NOMO-1 treated with dmso at 0.1 percent for 144 hours (cell line): ENCODE results near the gene RAD51D.
"Not testable (repeated sequence)": the region's sequence is repeated elsewhere in the genome, so short reads cannot be mapped to it uniquely, and the experiment has no call there.

ENCODE experiments used
- DNase-seq: peaks from one replicate; lab custom pipeline; 2025; ENCODE audit not compliant: unreplicated experiment; lab: John Stamatoyannopoulos, UW

RAD51D gene

DNA sequence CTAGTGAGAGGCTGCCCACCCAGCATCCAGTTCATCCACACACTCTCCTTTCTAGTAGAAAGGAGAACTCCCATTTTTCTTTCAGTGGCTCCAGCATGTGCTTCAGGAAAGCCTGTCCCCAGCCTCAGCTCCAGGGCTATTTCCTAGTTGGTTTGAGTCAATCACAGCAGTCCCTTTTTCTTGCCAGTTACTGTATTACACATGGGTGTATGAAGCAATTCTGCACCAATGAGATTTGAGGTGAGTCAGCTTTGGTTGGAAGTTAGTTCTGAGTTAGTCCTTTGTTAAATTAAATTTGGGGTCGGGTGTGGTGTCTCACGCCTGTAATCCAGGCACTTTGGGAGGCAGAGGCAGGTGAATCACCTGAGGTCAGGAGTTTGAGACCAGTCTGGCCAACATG is 24.8 kb downstream of the RAD51D start:
- DNase-seq: no peak

- not testable (repeated sequence) for DNase-seq
These were observed 29.0 kb downstream of the RAD51D start for GRCh38 chr17:35090707-35091106.

- DNase-seq: no peak
These were observed 29.9 kb downstream of the RAD51D start for GRCh38 chr17:35089586-35090296.

DNA sequence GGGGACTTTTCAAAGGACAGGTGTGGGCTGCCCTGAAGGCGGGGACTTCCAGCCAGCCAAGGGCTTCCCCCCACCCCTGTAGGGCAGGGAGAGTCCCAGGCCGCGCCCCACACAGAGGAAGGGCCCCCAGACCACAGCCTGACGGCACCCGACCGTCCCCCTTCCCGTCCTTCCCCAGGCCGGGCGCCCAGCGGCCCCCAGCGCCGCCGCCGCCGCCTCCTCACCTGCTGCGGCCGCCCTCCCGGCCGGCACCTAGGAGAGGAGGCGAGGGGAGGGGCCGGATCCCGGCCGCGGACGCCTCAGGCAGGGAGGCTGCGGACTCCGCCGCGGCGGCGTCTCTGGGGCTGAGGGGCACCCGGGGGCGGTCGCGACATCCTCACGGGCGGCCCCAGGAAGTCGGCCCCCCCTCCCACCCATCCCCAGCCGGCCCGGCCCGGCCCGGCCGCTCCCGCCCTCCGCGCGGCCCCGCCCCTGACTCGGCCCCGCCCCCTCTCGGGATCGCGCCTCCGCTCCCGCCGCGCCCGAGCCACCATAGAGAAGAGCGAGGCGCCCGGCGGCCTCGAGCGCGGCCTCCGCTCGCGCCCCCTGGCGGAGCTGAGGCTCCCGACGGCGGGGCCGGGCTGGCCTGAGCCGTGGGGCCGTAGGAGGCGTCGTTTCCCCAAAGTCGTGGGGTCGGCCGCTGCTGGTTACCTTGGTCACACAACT is 30.6 kb downstream of the RAD51D start:
- DNase-seq: peak; percentile 71

GRCh38 chr17:35088356-35088880 is 31.2 kb downstream of the RAD51D start:
- peak; percentile 33 for DNase-seq

DNA sequence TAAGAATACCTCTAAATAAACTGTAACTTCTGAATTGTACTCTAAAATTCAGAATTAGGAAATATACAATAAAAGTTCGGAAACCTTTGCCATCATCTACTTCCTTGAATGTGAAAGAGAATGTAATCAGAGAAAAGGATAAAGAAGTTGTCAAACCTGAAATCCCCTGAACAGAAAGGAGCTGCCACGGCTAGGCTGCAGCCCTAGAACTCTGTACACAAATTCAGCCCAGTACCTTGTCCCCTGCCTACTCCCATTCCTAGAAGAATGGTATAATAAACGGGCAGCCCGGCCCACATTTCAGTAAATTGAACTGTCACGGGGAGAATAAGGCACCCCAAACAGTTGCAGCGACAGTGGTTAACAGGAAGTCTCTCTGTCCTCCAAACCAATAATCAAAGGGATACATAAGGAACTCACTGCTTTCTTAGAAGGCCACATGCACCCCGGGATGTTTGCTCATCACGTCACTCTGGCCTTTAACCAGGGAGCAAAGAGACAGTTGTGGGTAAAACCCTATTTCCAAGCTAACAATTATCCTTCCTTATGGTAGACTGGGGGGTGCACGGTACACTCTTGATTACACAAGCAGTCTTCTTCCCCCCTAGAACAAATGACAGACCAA is 31.8 kb downstream of the RAD51D start:
- DNase-seq: no peak

GRCh38 chr17:35086931-35087573 is 32.6 kb downstream of the RAD51D start:
- DNase-seq: no peak

DNA sequence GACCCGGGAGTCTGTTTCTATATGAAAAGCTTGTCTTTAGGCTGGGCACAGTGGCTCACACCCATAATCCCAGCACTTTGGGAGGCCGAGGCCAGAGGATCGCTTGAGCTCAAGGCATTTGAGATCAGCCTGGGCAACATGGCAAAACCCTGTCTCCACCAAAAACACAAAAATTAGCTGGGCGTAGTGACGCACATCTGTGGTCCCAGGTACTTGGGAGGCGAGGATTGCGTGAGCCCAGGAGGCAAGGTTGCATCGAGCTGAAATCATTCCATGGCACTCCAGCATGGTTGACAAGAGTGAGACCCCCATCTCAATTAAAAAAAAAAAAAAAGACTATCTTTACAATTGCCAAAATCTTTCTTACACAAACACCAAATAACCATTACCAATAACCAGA is 33.5 kb downstream of the RAD51D start:
- no peak for DNase-seq

GRCh38 chr17:35084987-35085386 is 34.7 kb downstream of the RAD51D start:
- DNase-seq: no peak

DNA sequence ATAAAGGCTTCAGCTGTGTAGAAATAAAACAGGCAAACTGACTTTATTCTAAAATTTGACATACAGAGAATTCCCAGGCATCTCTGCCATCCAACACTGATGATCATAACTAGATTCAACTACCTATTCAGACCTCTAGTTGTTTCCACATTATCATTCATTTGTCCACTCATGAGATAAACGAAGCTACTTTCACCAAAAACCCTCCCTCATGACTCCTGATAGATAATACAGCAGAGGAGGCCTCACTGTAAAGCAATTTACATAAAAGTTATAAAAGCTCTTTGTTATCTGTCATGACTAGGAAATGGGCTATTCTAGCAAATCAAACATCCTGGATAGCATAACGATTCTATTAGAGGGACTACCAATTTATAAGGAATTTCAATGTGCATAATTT is 36.6 kb downstream of the RAD51D start:
- DNase-seq: no peak

DNA sequence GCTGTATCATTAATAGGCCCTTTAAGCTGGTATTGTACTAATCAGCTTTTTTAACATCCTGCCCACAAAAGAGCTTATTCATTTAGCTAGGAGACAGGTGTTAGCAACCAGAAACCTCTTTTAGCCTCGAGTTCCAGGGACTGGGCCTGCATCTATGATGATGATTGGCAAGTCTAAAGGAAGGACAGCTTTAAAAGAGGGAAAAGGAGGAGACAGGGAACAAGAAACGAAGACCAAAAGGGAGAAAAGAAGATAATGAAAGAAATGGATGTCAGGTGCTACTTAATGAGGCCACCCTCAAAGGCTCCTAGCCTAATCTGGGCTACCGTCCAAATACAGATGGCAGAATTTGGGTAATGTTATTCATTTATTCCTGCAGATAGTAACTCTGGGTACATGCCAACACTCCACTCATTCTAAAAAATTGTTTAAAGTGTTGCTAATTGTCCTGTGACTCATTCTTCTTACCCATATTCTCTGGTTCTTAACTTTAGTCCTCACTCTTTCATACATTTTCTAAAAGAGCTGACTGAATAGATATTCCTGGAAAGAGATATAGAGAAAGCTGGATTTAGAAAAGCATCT is 37.5 kb downstream of the RAD51D start:
- no peak for DNase-seq

DNA sequence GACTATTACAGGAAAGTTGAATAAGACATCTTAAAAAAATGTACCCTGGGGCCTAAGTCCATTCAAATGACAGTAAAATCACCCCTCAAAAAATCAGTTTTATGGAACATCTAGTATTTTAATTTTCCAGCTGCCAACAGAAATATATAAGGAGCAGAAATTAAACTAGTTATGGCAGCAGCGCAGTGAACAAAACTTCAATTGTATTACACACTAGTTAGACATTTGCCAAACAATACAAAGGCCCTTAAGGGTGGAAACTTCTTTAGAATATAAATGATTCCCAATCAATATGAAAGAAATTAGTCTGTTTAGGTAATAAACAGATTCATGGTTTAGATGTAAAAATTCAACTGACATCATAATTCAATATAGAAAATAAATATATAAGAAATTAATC is 38.0 kb downstream of the RAD51D start:
- no peak for DNase-seq

DNA sequence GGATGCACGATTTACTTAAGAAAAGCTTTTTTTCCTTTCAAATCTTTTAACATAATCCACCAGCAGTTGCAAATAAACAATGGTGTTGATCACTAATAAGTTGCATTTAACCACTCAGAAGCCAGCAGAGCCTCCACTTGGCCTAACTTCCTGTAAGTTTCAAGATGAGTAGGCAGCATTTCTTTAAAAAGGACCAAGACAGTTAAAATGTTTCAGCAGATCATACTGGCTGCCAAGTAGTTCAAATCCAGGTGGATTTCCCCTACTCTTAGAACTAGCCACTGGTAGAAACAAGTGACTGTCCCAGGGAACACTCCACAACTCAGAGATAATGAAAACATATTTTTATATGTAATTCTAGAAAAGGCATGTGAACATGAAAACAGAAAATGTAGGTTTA is 39.1 kb downstream of the RAD51D start:
- DNase-seq: no peak

DNA sequence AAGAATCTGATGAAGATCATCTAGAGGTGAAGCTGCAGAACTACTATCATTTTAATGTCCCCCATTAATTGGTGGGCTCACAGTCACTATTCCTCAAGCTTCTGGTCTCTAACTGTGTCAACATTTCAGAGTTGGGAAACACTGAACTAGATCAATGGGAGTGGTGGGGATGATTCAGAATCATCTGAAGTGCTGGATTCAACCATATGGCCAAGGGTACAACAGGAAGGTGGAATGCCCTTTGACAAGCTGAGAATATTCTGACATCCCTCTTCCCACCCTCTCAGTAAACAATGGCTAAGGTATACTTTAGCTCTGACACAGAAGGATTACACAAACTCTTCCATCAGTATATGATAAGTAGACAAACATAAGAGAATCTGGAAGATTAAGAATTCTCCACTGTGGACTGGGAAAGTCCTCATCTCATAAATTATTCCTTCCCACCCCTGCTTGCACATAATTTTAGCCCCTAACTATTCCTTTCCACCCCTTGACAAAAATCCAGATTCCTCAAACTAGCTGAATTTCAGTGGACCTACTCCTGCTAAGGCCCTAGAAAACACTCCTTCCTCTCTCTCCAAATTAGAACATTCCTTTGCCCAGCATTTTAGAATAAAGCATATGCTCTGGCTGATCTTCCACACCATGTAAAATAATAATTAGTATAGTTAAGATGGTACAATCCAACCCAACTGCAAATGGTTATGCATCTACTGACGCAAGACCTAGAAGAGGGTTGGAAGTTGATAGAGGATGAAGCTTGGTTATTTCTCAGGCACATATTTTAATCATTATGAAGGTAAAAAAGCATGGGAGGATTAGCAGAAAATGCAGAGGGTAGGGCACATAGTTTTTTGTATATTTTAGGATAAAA is 39.9 kb downstream of the RAD51D start:
- DNase-seq: no peak

GRCh38 chr17:35076874-35077273 is 42.8 kb downstream of the RAD51D start:
- DNase-seq: no peak

DNA sequence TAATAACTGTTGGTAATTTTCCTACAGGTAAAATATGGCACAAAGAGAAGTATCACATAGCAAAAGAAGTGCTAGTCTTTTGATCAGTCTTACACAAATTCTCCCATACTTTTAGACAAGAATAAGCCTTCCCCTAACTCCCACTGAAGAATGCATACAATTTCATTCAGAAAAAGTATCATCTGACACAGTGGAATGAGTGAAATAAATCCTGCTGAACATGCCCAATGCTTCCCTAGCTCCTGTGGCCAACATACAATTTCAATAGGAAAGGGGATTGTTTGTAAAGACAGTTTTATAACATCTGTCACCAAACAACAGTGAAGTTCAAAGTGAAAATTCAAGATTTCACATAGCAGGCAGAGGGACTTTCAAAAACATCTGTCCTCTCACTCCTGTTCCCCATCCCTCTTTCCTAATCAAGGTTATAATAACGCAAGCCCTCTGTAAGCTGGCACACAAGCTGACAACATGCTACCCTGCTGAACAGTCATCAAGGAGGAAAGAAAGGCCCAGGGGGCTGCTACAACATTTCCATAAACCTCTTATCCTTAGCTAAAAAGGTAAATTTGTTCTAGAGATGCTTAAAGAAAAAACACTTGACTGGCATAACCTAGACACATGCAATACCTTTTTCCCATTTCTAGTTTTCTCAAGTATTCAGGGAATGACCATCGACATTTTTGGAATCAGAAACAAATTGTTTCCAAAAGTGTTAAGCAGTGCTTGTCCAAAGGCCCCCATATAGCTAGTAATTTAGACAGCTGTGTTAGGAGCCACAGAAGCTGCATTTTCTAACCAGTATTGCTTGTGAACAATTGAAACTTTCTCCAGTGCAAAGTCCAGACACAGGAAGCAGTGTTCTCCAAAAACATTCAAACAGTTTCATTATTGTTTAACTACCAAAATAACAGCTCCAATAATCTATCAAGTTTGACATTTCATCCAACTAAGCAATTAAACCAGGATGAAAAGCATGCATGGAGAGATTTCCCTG is 44.7 kb downstream of the RAD51D start:
- no peak for DNase-seq

GRCh38 chr17:35073991-35074627 is 45.6 kb downstream of the RAD51D start:
- no peak for DNase-seq

DNA sequence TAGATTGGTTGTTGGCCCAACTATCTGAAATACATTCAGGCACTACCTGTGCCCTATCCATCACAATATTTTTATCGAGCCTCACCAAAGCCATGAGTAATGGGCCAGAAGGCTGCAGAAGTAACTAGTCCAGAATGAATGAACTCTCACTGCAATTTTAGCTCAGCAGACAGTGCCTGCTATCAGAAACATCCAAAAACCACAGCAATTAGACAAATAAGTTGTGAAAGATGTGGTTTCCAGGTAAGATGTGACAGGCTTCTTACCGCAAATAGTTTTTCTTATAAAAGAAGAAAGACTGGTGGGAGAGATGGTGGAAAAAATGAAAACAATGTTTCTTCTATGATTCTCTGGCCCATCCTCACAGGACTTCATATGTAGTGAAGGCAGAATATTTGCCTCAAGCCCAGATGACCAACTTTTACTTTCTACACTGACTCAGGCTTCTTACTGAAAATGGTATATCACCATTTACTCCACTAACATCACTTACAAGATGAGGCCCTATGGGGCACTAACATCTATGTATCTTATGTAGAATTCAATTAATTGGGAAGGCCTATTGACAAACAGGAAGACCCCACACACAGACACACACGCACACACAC is 46.4 kb downstream of the RAD51D start:
- no peak for DNase-seq
